Endodermal cell (in vitro differentiated cells): ENCODE results near the gene SKOR1. TPM values are rescaled to one million over a fixed set of nuclear protein-coding genes. Genes with fewer than 3 reads are reported as not detected.

ENCODE experiments used
- DNase-seq: peaks from one replicate; pipeline ENCODE4 v3.0.0-alpha.2; 2017
- H3K27ac ChIP-seq: 2 replicates; pipeline ENCODE4 v1.5.1; 2013; ENCODE audit warnings: mild to moderate bottlenecking, low read depth, low read length, moderate library complexity
- H3K27me3 ChIP-seq: 2 replicates; pipeline ENCODE4 v1.6.1; 2013; ENCODE audit warnings: mild to moderate bottlenecking, low read length, moderate library complexity; ENCODE audit not compliant: insufficient read depth, control insufficient read depth, poor library complexity, severe bottlenecking
- H3K36me3 ChIP-seq: 2 replicates; pipeline ENCODE4 v1.7.0; 2013; ENCODE audit warnings: mild to moderate bottlenecking, low read length, moderate library complexity; ENCODE audit not compliant: control insufficient read depth, insufficient read depth
- H3K4me1 ChIP-seq: one replicate; pipeline ENCODE4 v1.7.0; 2013; ENCODE audit warnings: low read length; ENCODE audit not compliant: control insufficient read depth, insufficient read depth
- H3K4me3 ChIP-seq: 2 replicates; pipeline ENCODE4 v1.5.1; 2013; ENCODE audit warnings: mild to moderate bottlenecking, low read length, moderate library complexity
- H3K9ac ChIP-seq: 2 replicates; pipeline ENCODE4 v1.6.1; 2013; ENCODE audit warnings: mild to moderate bottlenecking, low read length, moderate library complexity; ENCODE audit not compliant: poor library complexity, severe bottlenecking; ENCODE audit errors: extremely low read depth
- H3K9me3 ChIP-seq: 2 replicates; pipeline ENCODE4 v1.6.1; 2013; ENCODE audit warnings: mild to moderate bottlenecking, low read length, moderate library complexity; ENCODE audit not compliant: control insufficient read depth
- H3K27ac Mint-ChIP-seq: 2 replicates; pipeline ENCODE4 v1.8.0; 2020; ENCODE audit warnings: mixed read lengths
- H3K27me3 Mint-ChIP-seq: 2 replicates; pipeline ENCODE4 v1.8.0; 2021; ENCODE audit warnings: mild to moderate bottlenecking, mixed read lengths; ENCODE audit not compliant: insufficient read depth
- H3K36me3 Mint-ChIP-seq: 2 replicates; pipeline ENCODE4 v1.8.0; 2020; ENCODE audit warnings: low read depth, mixed read lengths
- H3K4me1 Mint-ChIP-seq: 2 replicates; pipeline ENCODE4 v1.8.0; 2020; ENCODE audit warnings: mixed read lengths
- H3K4me3 Mint-ChIP-seq: 2 replicates; pipeline ENCODE4 v1.8.0; 2020; ENCODE audit warnings: mild to moderate bottlenecking, moderate library complexity, mixed read lengths
- H3K9me3 Mint-ChIP-seq: 2 replicates; pipeline ENCODE4 v1.8.0; 2020; ENCODE audit warnings: mild to moderate bottlenecking, mixed read lengths
- WGBS, 2 experiments: methylation state at CpG; one replicate each; pipeline versions ENCODE4 v1.1.5 to v1.1.7; 2013; ENCODE audit warnings: missing lambda C conversion rate in 2 of 2, mixed read lengths in 1 of 2; ENCODE audit not compliant: insufficient coverage in 1 of 2, insufficient read length in 1 of 2; 5-methylcytosine and 5-hydroxymethylcytosine counted together
- total RNA-seq, 2 donors: library from RNA; stranded (reverse); fragmentation: NEBNext Ultra II Directional in 1 of 2; extraction: Animal tissue kit (Norgen Biotek cat#: 25700) in 1 of 2; gene quantifications; 2 replicates in 1 of 2; 3 replicates in 1 of 2; pipeline ENCODE4 v1.2.1, GENCODE V29; 2021
- TF ChIP-seq, protein P1 (sequence below): fragments of 200-600 bp; sonication (generic); conservative IDR thresholded peaks from 2 replicates; pipeline ENCODE4 v1.5.0; 2021; ENCODE audit warnings: antibody characterized with exemption, mild to moderate bottlenecking

The SKOR1 gene
- total RNA-seq, 2 donors from 2014 or later = 0.37 to 0.51 TPM

DNA sequence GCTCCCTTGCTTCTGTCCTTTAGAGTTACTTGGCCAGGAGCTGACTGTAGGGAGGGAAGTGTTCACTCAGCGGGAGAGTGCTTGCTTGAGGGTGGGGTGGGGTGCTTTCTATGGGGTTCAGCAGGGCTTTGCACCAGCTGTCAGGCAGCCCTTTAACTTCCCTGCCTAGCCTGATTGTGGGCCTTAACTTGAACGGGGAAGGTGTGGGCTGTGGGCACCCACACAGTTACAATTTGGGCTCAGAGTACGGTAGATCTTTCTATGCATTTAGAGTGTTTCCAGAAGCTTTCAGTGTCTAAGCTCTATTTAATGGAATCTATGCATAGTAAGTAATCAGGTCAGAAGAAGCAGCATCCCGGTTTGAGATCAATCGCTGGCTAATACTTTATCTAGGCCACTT, 48.2 kb upstream of the SKOR1 start:
- Histone ChIP-seq H3K36me3 (no peaks in the 10 kb centered on the region), H3K9ac (no peak overlapping the region), H3K9me3 (no peaks in the 10 kb centered on the region), H3K4me3 (no peak overlapping the region), H3K27ac (no peak overlapping the region), H3K27me3 (peaks cover 98% of the 10 kb centered on the region), H3K4me1 (peaks cover 5% of the 10 kb centered on the region)
- no peak overlapping the region for H3K27ac Mint-ChIP-seq
- H3K4me3 Mint-ChIP-seq = no peak overlapping the region
- H3K27me3 Mint-ChIP-seq = peaks cover 96% of the 10 kb centered on the region
- peaks cover 36% of the 10 kb centered on the region for H3K4me1 Mint-ChIP-seq
- no peaks in the 10 kb centered on the region for H3K9me3 Mint-ChIP-seq
- TF ChIP-seq, protein P1, sequence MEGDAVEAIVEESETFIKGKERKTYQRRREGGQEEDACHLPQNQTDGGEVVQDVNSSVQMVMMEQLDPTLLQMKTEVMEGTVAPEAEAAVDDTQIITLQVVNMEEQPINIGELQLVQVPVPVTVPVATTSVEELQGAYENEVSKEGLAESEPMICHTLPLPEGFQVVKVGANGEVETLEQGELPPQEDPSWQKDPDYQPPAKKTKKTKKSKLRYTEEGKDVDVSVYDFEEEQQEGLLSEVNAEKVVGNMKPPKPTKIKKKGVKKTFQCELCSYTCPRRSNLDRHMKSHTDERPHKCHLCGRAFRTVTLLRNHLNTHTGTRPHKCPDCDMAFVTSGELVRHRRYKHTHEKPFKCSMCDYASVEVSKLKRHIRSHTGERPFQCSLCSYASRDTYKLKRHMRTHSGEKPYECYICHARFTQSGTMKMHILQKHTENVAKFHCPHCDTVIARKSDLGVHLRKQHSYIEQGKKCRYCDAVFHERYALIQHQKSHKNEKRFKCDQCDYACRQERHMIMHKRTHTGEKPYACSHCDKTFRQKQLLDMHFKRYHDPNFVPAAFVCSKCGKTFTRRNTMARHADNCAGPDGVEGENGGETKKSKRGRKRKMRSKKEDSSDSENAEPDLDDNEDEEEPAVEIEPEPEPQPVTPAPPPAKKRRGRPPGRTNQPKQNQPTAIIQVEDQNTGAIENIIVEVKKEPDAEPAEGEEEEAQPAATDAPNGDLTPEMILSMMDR = no peak
- no peak for DNase-seq
- H3K36me3 Mint-ChIP-seq = no peaks in the 10 kb centered on the region
- WGBS, 2 experiments = 79 to 84% methylated on average over 4 to 5 of the region's 5 CpGs

DNA sequence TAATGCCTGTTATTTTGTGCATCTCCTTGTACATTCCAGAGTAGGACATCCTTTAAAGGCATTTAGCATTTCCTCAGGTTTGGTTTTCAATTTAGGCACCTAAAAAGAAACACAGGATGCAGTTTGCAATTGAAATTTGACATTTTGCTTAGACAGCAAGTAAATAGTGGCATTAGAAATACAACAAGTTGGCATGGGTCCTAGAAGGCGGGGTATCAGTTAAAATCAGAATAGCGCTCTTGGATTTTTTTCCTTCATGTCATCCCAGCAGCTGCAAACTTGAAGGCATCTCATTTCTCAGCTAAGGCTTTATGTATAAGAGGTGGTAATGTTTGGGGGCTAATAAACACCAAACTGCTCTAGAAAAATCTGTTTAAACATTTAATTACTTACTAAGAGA, 47.5 kb upstream of the SKOR1 start:
- H3K36me3 ChIP-seq = no peaks in the 10 kb centered on the region

DNA sequence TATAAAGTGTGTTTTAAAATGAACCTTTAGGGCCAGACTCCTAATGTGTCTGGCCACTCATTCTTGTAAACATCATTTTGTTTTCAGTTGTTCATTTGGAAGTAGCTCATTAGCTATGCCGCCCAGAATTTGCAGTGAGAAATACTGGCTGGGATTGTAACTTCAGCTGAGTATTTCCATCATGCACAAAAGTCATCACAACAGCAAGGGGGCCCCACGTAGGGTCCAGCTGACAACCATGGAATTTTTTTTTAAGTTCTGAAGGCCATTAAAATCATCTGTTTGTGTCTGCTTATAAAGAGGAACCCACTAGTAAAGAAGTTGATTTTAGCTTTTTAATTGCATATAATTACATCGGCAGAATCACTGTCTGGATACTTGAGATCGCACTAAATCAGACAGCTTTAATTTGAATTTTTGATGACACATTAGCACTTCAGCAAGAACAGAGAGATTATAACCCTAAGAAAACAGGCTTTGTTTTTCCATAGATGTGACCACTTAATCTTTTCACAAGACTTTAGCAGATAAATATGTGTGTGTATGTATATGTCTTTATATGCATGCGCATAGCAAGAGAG, 46.3 kb upstream of the SKOR1 start:
- WGBS, 2 experiments = 89 to 100% methylated on average over 3 to 5 of the region's 5 CpGs
- Mint-ChIP-seq H3K27ac (no peak overlapping the region), H3K27me3 (peaks cover 97% of the 10 kb centered on the region), H3K9me3 (no peaks in the 10 kb centered on the region), H3K36me3 (no peaks in the 10 kb centered on the region), H3K4me3 (no peak overlapping the region), H3K4me1 (peaks cover 44% of the 10 kb centered on the region)
- TF ChIP-seq, protein P1 = no peak
- H3K4me3 ChIP-seq = no peak overlapping the region
- DNase-seq = no peak
- peaks cover 5% of the 10 kb centered on the region for H3K4me1 ChIP-seq
- no peak overlapping the region for H3K9ac ChIP-seq
- H3K27me3 ChIP-seq = peaks cover 98% of the 10 kb centered on the region
- no peak overlapping the region for H3K27ac ChIP-seq
- no peaks in the 10 kb centered on the region for H3K9me3 ChIP-seq
- no peaks in the 10 kb centered on the region for H3K36me3 ChIP-seq

More for the DNA sequence above, 47.5 kb upstream of the SKOR1 start:
- Histone ChIP-seq H3K9me3 (no peaks in the 10 kb centered on the region), H3K27me3 (peaks cover 98% of the 10 kb centered on the region), H3K4me1 (peaks cover 5% of the 10 kb centered on the region), H3K4me3 (no peak overlapping the region), H3K9ac (no peak overlapping the region), H3K27ac (no peak overlapping the region)
- Mint-ChIP-seq H3K4me1 (peaks cover 39% of the 10 kb centered on the region), H3K4me3 (no peak overlapping the region), H3K27ac (no peak overlapping the region), H3K9me3 (no peaks in the 10 kb centered on the region), H3K36me3 (no peaks in the 10 kb centered on the region), H3K27me3 (peaks cover 96% of the 10 kb centered on the region)
- TF ChIP-seq, protein P1 = no peak
- no peak for DNase-seq
- 96 to 100% methylated on average over 1 to 2 of the region's 2 CpGs for WGBS, 2 experiments
